Activated CD8-positive, alpha-beta memory T cell treated with anti-CD3 and anti-CD28 coated beads, Interleukin-2, amount 10 ng/mL, durations not matched to agents 7 days and 5 days (primary cell): Measurements from ENCODE around the gene RTEL1. TPM values are rescaled to one million over a fixed set of nuclear protein-coding genes. Genes with fewer than 3 reads are reported as not detected.

Experiments
- ATAC-seq: fragments of 150-1000 bp; cut with Tn5 transposase; one replicate; pipeline ENCODE4 v1.10.0; 2021; ENCODE audit warnings: moderate library complexity
- CTCF ChIA-PET: fragments of 350-600 bp; sonication (Branson Sonifier 250); formaldehyde crosslinking; loops from one replicate; lab custom pipeline; 2021; ENCODE audit warnings: antibody characterized with exemption; lab: Charles Lee
- DNase-seq: peaks from one replicate; pipeline ENCODE4 v3.0.0-alpha.2; 2020
- H3K27ac Mint-ChIP-seq: one replicate; pipeline ENCODE4 v1.8.0; 2021; ENCODE audit warnings: mild to moderate bottlenecking, mixed read lengths
- H3K27me3 Mint-ChIP-seq: one replicate; pipeline ENCODE4 v1.8.0; 2021; ENCODE audit warnings: mixed read lengths
- H3K36me3 Mint-ChIP-seq: one replicate; pipeline ENCODE4 v1.8.0; 2021; ENCODE audit warnings: mild to moderate bottlenecking, mixed read lengths
- H3K4me1 Mint-ChIP-seq: one replicate; pipeline ENCODE4 v1.8.0; 2021; ENCODE audit warnings: mixed read lengths
- H3K4me3 Mint-ChIP-seq: one replicate; pipeline ENCODE4 v1.8.0; 2021; ENCODE audit warnings: mild to moderate bottlenecking, moderate library complexity, mixed read lengths
- H3K9me3 Mint-ChIP-seq: one replicate; pipeline ENCODE4 v1.8.0; 2022; ENCODE audit warnings: low read depth, mixed read lengths
- total RNA-seq, 2 experiments: library from RNA; stranded (reverse); gene quantifications; one replicate each; pipeline ENCODE4 v1.2.3, GENCODE V29; 2021

Gene RTEL1
- total RNA-seq, 2 experiments from 2014 or later: 50.0 to 53.6 TPM

- no peaks in the 10 kb centered on the region for H3K27me3 Mint-ChIP-seq
Measured at GRCh38 chr20:63733117-63733516, 75.0 kb downstream of the RTEL1 start.

GRCh38 chr20:63733579-63734081, 75.5 kb downstream of the RTEL1 start:
- Mint-ChIP-seq H3K4me1 (peaks cover 29% of the 10 kb centered on the region), H3K27me3 (no peaks in the 10 kb centered on the region), H3K36me3 (peaks cover 18% of the 10 kb centered on the region), H3K4me3 (no peak overlapping the region), H3K27ac (peak overlapping the region; percentile 41), H3K9me3 (no peaks in the 10 kb centered on the region)
- no peak for ATAC-seq
- CTCF ChIA-PET: no interaction called here
- DNase-seq: no peak

More at GRCh38 chr20:63733117-63733516, 75.0 kb downstream of the RTEL1 start:
- Mint-ChIP-seq H3K36me3 (peaks cover 22% of the 10 kb centered on the region), H3K27ac (no peak overlapping the region), H3K4me3 (no peak overlapping the region), H3K4me1 (peaks cover 26% of the 10 kb centered on the region), H3K9me3 (no peaks in the 10 kb centered on the region)
- ATAC-seq (no peak), DNase-seq (no peak)
- CTCF ChIA-PET: no interaction called here

- H3K27ac Mint-ChIP-seq: peak overlapping the region; percentile 41
- no peaks in the 10 kb centered on the region for H3K9me3 Mint-ChIP-seq
- ATAC-seq: no peak
- peaks cover 16% of the 10 kb centered on the region for H3K36me3 Mint-ChIP-seq
- DNase-seq: peak; percentile 40
- no peaks in the 10 kb centered on the region for H3K27me3 Mint-ChIP-seq
- no peak overlapping the region for H3K4me3 Mint-ChIP-seq
- CTCF ChIA-PET: interaction anchor here (2.3 kb wide), 1 partner anchor 93 kb away, joined by 5 read pairs; no protein-coding TSS in a partner anchor
- peaks cover 29% of the 10 kb centered on the region for H3K4me1 Mint-ChIP-seq
Measured at GRCh38 chr20:63734111-63734945, 76.2 kb downstream of the RTEL1 start.

- no peak overlapping the region for H3K27ac Mint-ChIP-seq
- H3K4me1 Mint-ChIP-seq: peaks cover 29% of the 10 kb centered on the region
- peak; percentile 42 for DNase-seq
- ATAC-seq: no peak
- H3K36me3 Mint-ChIP-seq: peaks cover 10% of the 10 kb centered on the region
- H3K9me3 Mint-ChIP-seq: no peaks in the 10 kb centered on the region
- H3K27me3 Mint-ChIP-seq: no peaks in the 10 kb centered on the region
- H3K4me3 Mint-ChIP-seq: no peak overlapping the region
- CTCF ChIA-PET: interaction anchor here (1.0 to 3.4 kb wide), 7 partner anchors 16 to 303 kb away, joined by 3 to 27 read pairs (median 6); partner anchors contain the start of genes ARFRP1, TPD52L2 and ZGPAT
Measured at GRCh38 chr20:63734946-63735858, 77.1 kb downstream of the RTEL1 start.

GRCh38 chr20:63735859-63736718, 78.0 kb downstream of the RTEL1 start, which contains the start of gene LIME1:
Gene LIME1, plus strand, starts transcription at chr20:63736664. Its CDS starts 886 bp downstream, at chr20:63737550.
- H3K4me1 Mint-ChIP-seq: peaks cover 29% of the 10 kb centered on the region
- no peaks in the 10 kb centered on the region for H3K27me3 Mint-ChIP-seq
- H3K4me3 Mint-ChIP-seq: peak within 1 kb of the TSS; percentile 80
- H3K9me3 Mint-ChIP-seq: no peaks in the 10 kb centered on the region
- peak; percentile 92 for DNase-seq
- peak within 1 kb of the TSS; percentile 90 for H3K27ac Mint-ChIP-seq
- peak; percentile 43 for ATAC-seq
- CTCF ChIA-PET: interaction anchor here (0.9 to 3.4 kb wide), 16 partner anchors 9 to 342 kb away, joined by 3 to 27 read pairs (median 4); partner anchors contain the start of genes ARFRP1, PTK6, RTEL1 and TPD52L2
- H3K36me3 Mint-ChIP-seq: peaks cover 8% of the 10 kb centered on the region

- peak; percentile 86 for DNase-seq
- CTCF ChIA-PET: interaction anchor here (0.9 to 3.4 kb wide), 17 partner anchors 10 to 341 kb away, joined by 3 to 27 read pairs (median 5); partner anchors contain the start of genes ARFRP1, PTK6, RTEL1 and TPD52L2
- peak; percentile 28 for ATAC-seq
- Mint-ChIP-seq H3K9me3 (no peaks in the 10 kb centered on the region), H3K36me3 (peaks cover 8% of the 10 kb centered on the region), H3K27me3 (no peaks in the 10 kb centered on the region), H3K27ac (peak overlapping the region; percentile 90), H3K4me1 (peaks cover 29% of the 10 kb centered on the region), H3K4me3 (peak overlapping the region; percentile 80)
Measured at GRCh38 chr20:63736893-63737694, 79.0 kb downstream of the RTEL1 start.

GRCh38 chr20:63737695-63737944, 79.5 kb downstream of the RTEL1 start:
- peaks cover 8% of the 10 kb centered on the region for H3K36me3 Mint-ChIP-seq
- ATAC-seq (peak; percentile 1), DNase-seq (no peak)
- no peaks in the 10 kb centered on the region for H3K9me3 Mint-ChIP-seq
- H3K4me3 Mint-ChIP-seq: peak overlapping the region; percentile 80
- H3K27ac Mint-ChIP-seq: no peak overlapping the region
- H3K4me1 Mint-ChIP-seq: peaks cover 29% of the 10 kb centered on the region
- CTCF ChIA-PET: interaction anchor here (1.1 to 3.4 kb wide), 6 partner anchors 16 to 301 kb away, joined by 3 to 27 read pairs (median 6); partner anchors contain the start of genes ARFRP1, PTK6 and ZGPAT
- no peaks in the 10 kb centered on the region for H3K27me3 Mint-ChIP-seq

- CTCF ChIA-PET: interaction anchor here (1.1 to 3.4 kb wide), 4 partner anchors 17 to 126 kb away, joined by 3 to 27 read pairs (median 6); partner anchors contain the start of genes ARFRP1 and ZGPAT
- DNase-seq: peak; percentile 60
- Mint-ChIP-seq H3K9me3 (no peaks in the 10 kb centered on the region), H3K36me3 (peaks cover 8% of the 10 kb centered on the region), H3K4me3 (peak overlapping the region; percentile 80), H3K4me1 (peaks cover 29% of the 10 kb centered on the region), H3K27ac (no peak overlapping the region), H3K27me3 (no peaks in the 10 kb centered on the region)
- peak; percentile 14 for ATAC-seq
Measured at GRCh38 chr20:63737945-63738686, 80.0 kb downstream of the RTEL1 start.

- CTCF ChIA-PET: interaction anchor here (1.1 to 3.4 kb wide), 5 partner anchors 12 to 125 kb away, joined by 5 to 27 read pairs (median 6); partner anchors contain the start of genes ARFRP1 and ZGPAT
- peaks cover 29% of the 10 kb centered on the region for H3K4me1 Mint-ChIP-seq
- H3K36me3 Mint-ChIP-seq: peaks cover 5% of the 10 kb centered on the region
- no peak overlapping the region for H3K27ac Mint-ChIP-seq
- H3K27me3 Mint-ChIP-seq: no peaks in the 10 kb centered on the region
- peak overlapping the region; percentile 80 for H3K4me3 Mint-ChIP-seq
- no peaks in the 10 kb centered on the region for H3K9me3 Mint-ChIP-seq
- ATAC-seq (no peak), DNase-seq (peak; percentile 57)
Measured at GRCh38 chr20:63738687-63739129, 80.6 kb downstream of the RTEL1 start.

GRCh38 chr20:63739130-63740069, 81.3 kb downstream of the RTEL1 start, which contains the start of gene SLC2A4RG:
Gene SLC2A4RG, plus strand, starts transcription at chr20:63739776. Its CDS starts 137 bp downstream, at chr20:63739913.
- peak; percentile 71 for DNase-seq
- H3K27ac Mint-ChIP-seq: no peak within 1 kb of the TSS
- peak within 1 kb of the TSS; percentile 80 for H3K4me3 Mint-ChIP-seq
- H3K36me3 Mint-ChIP-seq: no peaks in the 10 kb centered on the region
- ATAC-seq: peak; percentile 57
- H3K9me3 Mint-ChIP-seq: no peaks in the 10 kb centered on the region
- CTCF ChIA-PET: interaction anchor here (1.1 to 2.1 kb wide), 3 partner anchors 11 to 125 kb away, joined by 6 to 7 read pairs (median 6); partner anchors contain the start of genes ARFRP1 and ZGPAT
- H3K27me3 Mint-ChIP-seq: no peaks in the 10 kb centered on the region
- H3K4me1 Mint-ChIP-seq: peaks cover 23% of the 10 kb centered on the region
